ENCODE measurements around the gene TRIM9.

DNA sequence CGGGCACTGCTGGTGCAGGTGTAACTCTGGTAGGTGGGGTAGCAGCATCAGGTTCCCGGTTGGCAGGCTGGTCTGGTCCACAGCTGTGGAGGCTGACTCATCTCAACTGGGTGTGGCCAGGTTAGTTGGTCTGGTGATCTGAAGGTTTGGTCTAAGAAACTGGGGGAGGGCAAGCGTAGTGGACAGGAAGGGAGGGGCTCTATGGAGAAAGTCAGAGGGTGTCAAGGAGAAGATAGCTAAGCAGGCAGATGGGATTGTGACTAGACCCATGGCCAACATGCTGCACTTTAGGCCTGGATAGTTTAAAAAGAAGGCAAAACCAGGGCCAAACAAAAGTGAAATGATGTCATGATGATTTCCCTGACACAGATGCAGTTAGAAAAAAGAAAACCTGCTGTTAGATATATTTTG is 7.9 kb downstream of the TRIM9 start:
- TF ChIP-seq, protein P1, sequence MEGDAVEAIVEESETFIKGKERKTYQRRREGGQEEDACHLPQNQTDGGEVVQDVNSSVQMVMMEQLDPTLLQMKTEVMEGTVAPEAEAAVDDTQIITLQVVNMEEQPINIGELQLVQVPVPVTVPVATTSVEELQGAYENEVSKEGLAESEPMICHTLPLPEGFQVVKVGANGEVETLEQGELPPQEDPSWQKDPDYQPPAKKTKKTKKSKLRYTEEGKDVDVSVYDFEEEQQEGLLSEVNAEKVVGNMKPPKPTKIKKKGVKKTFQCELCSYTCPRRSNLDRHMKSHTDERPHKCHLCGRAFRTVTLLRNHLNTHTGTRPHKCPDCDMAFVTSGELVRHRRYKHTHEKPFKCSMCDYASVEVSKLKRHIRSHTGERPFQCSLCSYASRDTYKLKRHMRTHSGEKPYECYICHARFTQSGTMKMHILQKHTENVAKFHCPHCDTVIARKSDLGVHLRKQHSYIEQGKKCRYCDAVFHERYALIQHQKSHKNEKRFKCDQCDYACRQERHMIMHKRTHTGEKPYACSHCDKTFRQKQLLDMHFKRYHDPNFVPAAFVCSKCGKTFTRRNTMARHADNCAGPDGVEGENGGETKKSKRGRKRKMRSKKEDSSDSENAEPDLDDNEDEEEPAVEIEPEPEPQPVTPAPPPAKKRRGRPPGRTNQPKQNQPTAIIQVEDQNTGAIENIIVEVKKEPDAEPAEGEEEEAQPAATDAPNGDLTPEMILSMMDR (IDR thresholded peaks at IDR 0.05; ENCODE audit: extremely low read depth in 1 of 2, insufficient read depth in 1 of 2, low read depth in 1 of 2, low read length in 2 of 2), result no peak
- no peak for TF ChIP-seq POLR2A (IDR thresholded peaks at IDR 0.05; ENCODE audit: low read depth, low read length)

All from endothelial cell of umbilical vein (primary cell).